Renal pelvis (tissue), 12 donors: ENCODE data around the gene PRICKLE2. TPM values are rescaled to one million over a fixed set of nuclear protein-coding genes. Genes with fewer than 3 reads are reported as not detected.

ENCODE experiments used
- DNase-seq: peaks from one replicate; pipeline ENCODE4 v3.0.0-alpha.2; 2013
- long read RNA-seq, 16 experiments: transcript quantifications; one replicate each; lab custom pipeline, GENCODE V29; 2026
- polyA plus RNA-seq, 3 donors: library from polyadenylated mRNA; unstranded; fragments of 120-200 nt; gene quantifications; one replicate each; pipeline ENCODE4 v1.2.1, GENCODE V29; 2013; ENCODE audit not compliant: insufficient read length in 3 of 3

The PRICKLE2 gene, protein sequence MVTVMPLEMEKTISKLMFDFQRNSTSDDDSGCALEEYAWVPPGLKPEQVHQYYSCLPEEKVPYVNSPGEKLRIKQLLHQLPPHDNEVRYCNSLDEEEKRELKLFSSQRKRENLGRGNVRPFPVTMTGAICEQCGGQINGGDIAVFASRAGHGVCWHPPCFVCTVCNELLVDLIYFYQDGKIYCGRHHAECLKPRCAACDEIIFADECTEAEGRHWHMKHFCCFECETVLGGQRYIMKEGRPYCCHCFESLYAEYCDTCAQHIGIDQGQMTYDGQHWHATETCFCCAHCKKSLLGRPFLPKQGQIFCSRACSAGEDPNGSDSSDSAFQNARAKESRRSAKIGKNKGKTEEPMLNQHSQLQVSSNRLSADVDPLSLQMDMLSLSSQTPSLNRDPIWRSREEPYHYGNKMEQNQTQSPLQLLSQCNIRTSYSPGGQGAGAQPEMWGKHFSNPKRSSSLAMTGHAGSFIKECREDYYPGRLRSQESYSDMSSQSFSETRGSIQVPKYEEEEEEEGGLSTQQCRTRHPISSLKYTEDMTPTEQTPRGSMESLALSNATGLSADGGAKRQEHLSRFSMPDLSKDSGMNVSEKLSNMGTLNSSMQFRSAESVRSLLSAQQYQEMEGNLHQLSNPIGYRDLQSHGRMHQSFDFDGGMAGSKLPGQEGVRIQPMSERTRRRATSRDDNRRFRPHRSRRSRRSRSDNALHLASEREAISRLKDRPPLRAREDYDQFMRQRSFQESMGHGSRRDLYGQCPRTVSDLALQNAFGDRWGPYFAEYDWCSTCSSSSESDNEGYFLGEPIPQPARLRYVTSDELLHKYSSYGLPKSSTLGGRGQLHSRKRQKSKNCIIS
- 10 to 100 TPM; 17.1 to 22.1 (median 20.3) TPM for polyA plus RNA-seq
- long read RNA-seq, donor 1, full-length matches to known transcripts = 18 of 18 reads
- long read RNA-seq, donor 1, partial matches to known transcripts = 0 of 18 reads
- long read RNA-seq, donor 1, other reads (novel, unspliced or antisense) = 0 of 18 reads
- long read RNA-seq, donor 2, full-length matches to known transcripts = 23 of 23 reads
- long read RNA-seq, donor 2, partial matches to known transcripts = 0 of 23 reads
- long read RNA-seq, donor 2, other reads (novel, unspliced or antisense) = 0 of 23 reads
- long read RNA-seq, donor 3, full-length matches to known transcripts = 13 of 13 reads
- long read RNA-seq, donor 3, partial matches to known transcripts = 0 of 13 reads
- long read RNA-seq, donor 3, other reads (novel, unspliced or antisense) = 0 of 13 reads
- long read RNA-seq, donor 4, full-length matches to known transcripts = 11 of 11 reads
- long read RNA-seq, donor 4, partial matches to known transcripts = 0 of 11 reads
- long read RNA-seq, donor 4, other reads (novel, unspliced or antisense) = 0 of 11 reads
- long read RNA-seq, donor 5, full-length matches to known transcripts = 4 of 4 reads
- long read RNA-seq, donor 5, partial matches to known transcripts = 0 of 4 reads
- long read RNA-seq, donor 5, other reads (novel, unspliced or antisense) = 0 of 4 reads
- long read RNA-seq, donor 6, full-length matches to known transcripts = 30 of 30 reads
- long read RNA-seq, donor 6, partial matches to known transcripts = 0 of 30 reads
- long read RNA-seq, donor 6, other reads (novel, unspliced or antisense) = 0 of 30 reads
- long read RNA-seq, donor 7, full-length matches to known transcripts = 16 of 16 reads
- long read RNA-seq, donor 7, partial matches to known transcripts = 0 of 16 reads
- long read RNA-seq, donor 7, other reads (novel, unspliced or antisense) = 0 of 16 reads
- long read RNA-seq, donor 8, full-length matches to known transcripts = 13 of 13 reads
- long read RNA-seq, donor 8, partial matches to known transcripts = 0 of 13 reads
- long read RNA-seq, donor 8, other reads (novel, unspliced or antisense) = 0 of 13 reads
- long read RNA-seq, donor 9, full-length matches to known transcripts = 15 of 15 reads
- long read RNA-seq, donor 9, partial matches to known transcripts = 0 of 15 reads
- long read RNA-seq, donor 9, other reads (novel, unspliced or antisense) = 0 of 15 reads
- long read RNA-seq, donor 10, full-length matches to known transcripts = 25 of 33 reads
- long read RNA-seq, donor 10, partial matches to known transcripts = 8 of 33 reads
- long read RNA-seq, donor 10, other reads (novel, unspliced or antisense) = 0 of 33 reads
- long read RNA-seq, donor 11, full-length matches to known transcripts = 18 of 18 reads
- long read RNA-seq, donor 11, partial matches to known transcripts = 0 of 18 reads
- long read RNA-seq, donor 11, other reads (novel, unspliced or antisense) = 0 of 18 reads
- long read RNA-seq, donor 12, full-length matches to known transcripts = 43 of 43 reads
- long read RNA-seq, donor 12, partial matches to known transcripts = 0 of 43 reads
- long read RNA-seq, donor 12, other reads (novel, unspliced or antisense) = 0 of 43 reads
- long read RNA-seq, donor 13, full-length matches to known transcripts = 20 of 20 reads
- long read RNA-seq, donor 13, partial matches to known transcripts = 0 of 20 reads
- long read RNA-seq, donor 13, other reads (novel, unspliced or antisense) = 0 of 20 reads
- long read RNA-seq, donor 14 = 0 reads
- long read RNA-seq, donor 15, full-length matches to known transcripts = 29 of 29 reads
- long read RNA-seq, donor 15, partial matches to known transcripts = 0 of 29 reads
- long read RNA-seq, donor 15, other reads (novel, unspliced or antisense) = 0 of 29 reads
- long read RNA-seq, donor 16, full-length matches to known transcripts = 25 of 33 reads
- long read RNA-seq, donor 16, partial matches to known transcripts = 8 of 33 reads
- long read RNA-seq, donor 16, other reads (novel, unspliced or antisense) = 0 of 33 reads

DNA sequence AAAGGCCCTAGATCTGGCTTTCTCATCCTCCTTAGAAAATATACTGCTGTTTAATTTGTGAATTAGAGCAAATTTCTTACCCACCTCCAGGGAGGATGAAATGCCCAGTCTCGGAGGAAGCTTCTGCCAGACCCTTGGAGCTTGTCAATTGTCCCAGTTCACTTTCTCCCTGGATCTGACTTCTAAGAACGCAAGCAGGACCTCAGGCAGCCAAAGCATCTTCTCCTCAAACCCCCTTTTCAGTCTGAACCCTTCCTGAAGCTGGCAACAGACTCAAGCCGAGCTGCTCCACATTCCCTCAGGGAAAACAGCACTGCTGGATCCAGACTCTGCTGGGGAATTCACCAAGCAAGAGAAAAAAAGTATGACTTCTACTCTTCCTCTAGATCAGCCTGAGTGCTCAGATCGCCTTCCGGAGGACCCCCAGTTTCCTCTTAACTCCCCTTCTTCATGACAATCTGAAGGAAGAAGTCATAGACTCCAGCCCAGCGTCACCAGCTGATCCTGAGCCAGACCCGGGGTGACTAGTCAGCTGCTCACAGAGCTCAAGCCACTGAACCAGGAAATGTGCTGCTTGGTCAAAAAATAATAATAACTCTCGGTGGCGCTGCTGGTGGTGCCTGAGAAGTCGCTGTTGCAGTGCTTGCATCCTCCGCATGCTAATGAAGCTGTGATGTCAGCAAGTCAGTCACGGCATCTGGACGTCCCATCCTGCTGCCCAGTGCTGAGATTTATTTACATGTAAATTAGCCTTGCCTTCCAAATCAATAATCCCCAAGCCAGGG is at the start of gene PRICKLE2:
PRICKLE2 (minus strand) TSS at position 641 of the 785 bp plus-strand sequence. CDS start 26,539 bp downstream, outside the sequence.
- peak; percentile 72 for DNase-seq

DNA sequence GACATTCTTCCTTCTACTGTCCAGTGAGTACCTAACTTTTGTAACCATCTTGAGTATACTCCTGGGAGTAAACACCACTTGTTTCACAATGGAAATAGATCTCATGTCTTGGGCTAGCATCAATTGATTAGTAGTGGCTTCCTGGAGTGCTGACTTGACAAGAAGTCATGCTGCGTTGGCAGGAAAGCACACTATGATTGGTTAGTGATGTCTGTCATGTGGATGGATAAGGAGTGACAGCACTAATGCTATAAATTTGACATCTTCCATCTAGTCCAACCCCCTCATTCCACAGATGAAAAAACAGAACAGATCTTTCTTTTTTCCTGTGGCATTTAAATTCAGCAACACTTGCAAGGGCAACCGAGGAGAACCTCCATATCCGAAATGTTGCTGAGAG is 47.6 kb upstream of the PRICKLE2 start:
- DNase-seq = no peak

DNA sequence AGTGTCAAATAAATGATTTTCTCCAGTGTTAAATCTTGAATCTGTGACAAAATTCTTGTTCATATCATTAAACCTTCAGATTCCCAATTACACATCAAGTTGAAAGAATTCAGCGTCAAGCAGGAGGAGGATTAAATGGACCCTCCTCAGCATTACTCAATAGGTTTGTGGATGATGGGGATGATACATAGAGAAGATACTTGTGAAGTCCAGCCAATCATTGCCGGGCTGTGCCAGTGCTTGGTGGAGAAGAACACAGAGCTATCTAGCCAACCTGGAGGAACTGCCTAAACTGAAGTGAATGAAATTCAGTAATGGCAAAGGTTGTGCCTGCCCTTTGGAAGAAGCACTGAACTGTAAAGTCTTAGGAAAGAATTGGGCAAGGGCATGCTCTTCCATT is 47.0 kb upstream of the PRICKLE2 start:
- DNase-seq = no peak

GRCh38 chr3:64271631-64272030 is 46.4 kb upstream of the PRICKLE2 start:
- DNase-seq = no peak

GRCh38 chr3:64270866-64271260 is 45.6 kb upstream of the PRICKLE2 start:
- no peak for DNase-seq

DNA sequence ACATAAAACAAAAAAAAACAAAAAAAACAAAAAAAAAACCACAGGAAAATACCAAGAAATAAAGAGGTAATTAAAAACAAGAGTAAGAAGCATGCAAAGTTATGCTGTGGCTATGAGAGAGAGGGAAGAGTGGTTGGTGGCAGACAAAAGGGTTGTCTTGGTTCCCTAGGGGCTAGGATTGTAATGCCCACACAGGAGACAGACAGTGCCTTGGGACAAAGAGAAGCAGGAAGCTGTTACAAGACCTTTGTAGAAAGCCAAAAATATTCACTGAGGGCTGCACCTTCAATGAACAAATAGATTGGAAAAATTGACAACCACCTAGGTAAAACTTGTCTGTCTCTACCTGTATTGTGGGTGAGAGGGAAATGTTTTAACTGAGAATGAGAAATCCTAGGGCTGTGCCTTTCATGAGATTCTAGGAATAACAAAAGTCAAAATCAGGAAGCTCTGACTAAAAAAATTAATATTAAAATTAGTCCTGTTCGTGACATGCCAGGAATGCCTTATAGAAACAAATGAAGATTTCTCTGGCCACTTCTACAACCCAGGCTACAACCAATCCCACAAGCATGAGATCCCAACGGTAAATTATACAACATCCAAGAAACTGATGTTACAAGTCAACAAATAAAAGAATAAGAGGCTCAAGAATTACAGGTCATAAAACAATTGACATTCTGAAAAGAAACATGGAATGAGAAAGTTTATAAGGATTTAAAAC is 45.0 kb upstream of the PRICKLE2 start:
- no peak for DNase-seq

- DNase-seq = no peak
Observed at GRCh38 chr3:64268926-64269325, 43.7 kb upstream of the PRICKLE2 start.

GRCh38 chr3:64267721-64268604 is 42.7 kb upstream of the PRICKLE2 start:
- peak; percentile 58 for DNase-seq

- no peak for DNase-seq
Observed at GRCh38 chr3:64266983-64267382, 41.7 kb upstream of the PRICKLE2 start.

GRCh38 chr3:64266065-64266931 is 41.0 kb upstream of the PRICKLE2 start:
- DNase-seq = no peak

GRCh38 chr3:64265646-64266045 is 40.4 kb upstream of the PRICKLE2 start:
- no peak for DNase-seq

GRCh38 chr3:64264501-64265109 is 39.3 kb upstream of the PRICKLE2 start:
- DNase-seq = no peak

DNA sequence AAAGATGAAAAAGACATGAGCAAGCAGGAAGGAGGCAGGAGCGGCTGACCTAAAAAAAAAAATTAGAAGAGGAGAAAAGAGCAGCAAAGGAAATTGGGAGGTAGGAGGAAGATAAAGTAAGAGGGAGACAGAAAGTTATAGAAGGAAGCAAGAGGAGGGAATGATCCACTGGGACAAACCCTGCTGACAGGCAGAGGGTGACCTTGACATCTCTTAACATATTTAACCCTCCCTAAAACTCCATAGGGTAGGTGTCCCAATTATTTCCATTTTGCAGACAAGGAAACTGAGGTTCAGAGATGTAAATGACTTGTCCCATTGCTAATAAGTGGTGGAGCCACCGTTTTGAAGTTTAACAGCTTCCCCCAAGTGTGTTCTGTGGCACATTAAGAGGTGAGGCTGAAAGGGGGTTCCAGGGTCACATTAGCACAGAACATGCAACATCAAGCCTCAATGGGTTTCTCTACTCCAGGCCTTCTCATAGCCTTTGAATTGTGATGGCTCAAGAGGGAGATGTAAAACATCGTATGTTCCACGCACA is 37.4 kb upstream of the PRICKLE2 start:
- DNase-seq = no peak

GRCh38 chr3:64260431-64260830 is 35.2 kb upstream of the PRICKLE2 start:
- DNase-seq = no peak
